Endothelial cell of umbilical vein (primary cell): ENCODE data around the gene TERT. TPM values are rescaled to one million over a fixed set of nuclear protein-coding genes. Genes with fewer than 3 reads are reported as not detected.

ENCODE experiments used
- BruUV-seq: library from RNA; stranded (reverse); fragments of 400-500 nt; replicated peaks from 2 replicates; lab custom pipeline; 2021; lab: Mats Ljungman, UMichigan
- CTCF ChIA-PET: fragments of 300-600, 350-600 bp; sonication (Branson Sonifier 250); formaldehyde crosslinking; loops from one replicate; lab custom pipeline; 2021; ENCODE audit warnings: antibody characterized with exemption, inconsistent platforms; lab: Charles Lee
- POLR2A ChIA-PET: fragments of 300-600, 350-600 bp; sonication (Branson Sonifier 250); formaldehyde crosslinking; loops from one replicate; lab custom pipeline; 2021; ENCODE audit warnings: antibody characterized with exemption, inconsistent platforms; lab: Charles Lee
- DNase-seq: peaks from one replicate; pipeline ENCODE4 v3.0.0-alpha.2; 2011; ENCODE audit warnings: low read depth, low spot score
- FAIRE-seq: peaks from 2 replicates; lab custom pipeline; 2011; peaks lifted over from hg19 to GRCh38; lab: Jason Lieb, UNC
- H2AFZ ChIP-seq: 2 replicates; pipeline ENCODE4 v1.6.0; 2012; ENCODE audit warnings: low read depth, low read length, control low read depth, inconsistent platforms
- H3K27ac ChIP-seq: 2 replicates; pipeline ENCODE4 v1.5.1; 2011; ENCODE audit warnings: low read depth, mild to moderate bottlenecking, control low read depth, low read length, moderate library complexity; ENCODE audit not compliant: insufficient read depth
- H3K27me3 ChIP-seq, 2 experiments: 2 replicates each; pipeline versions ENCODE4 v1.6.0 to v1.6.1; 2011; ENCODE audit warnings: low read length in 2 of 2, mixed read lengths in 1 of 2; ENCODE audit not compliant: control insufficient read depth in 2 of 2, insufficient read depth in 2 of 2
- H3K36me3 ChIP-seq, 2 experiments: 2 replicates in 1 of 2; 3 replicates in 1 of 2; pipeline ENCODE4 v1.5.1; 2011; ENCODE audit warnings: low read length in 2 of 2, mild to moderate bottlenecking in 1 of 2, moderate library complexity in 1 of 2; ENCODE audit not compliant: control insufficient read depth in 2 of 2, insufficient read depth in 2 of 2; ENCODE audit errors: extremely low read depth in 1 of 2
- H3K4me1 ChIP-seq: 3 replicates; pipeline ENCODE4 v1.5.1; 2011; ENCODE audit warnings: mild to moderate bottlenecking, low read length; ENCODE audit not compliant: control insufficient read depth, insufficient read depth; ENCODE audit errors: extremely low read depth
- H3K4me2 ChIP-seq: 2 replicates; pipeline ENCODE4 v1.6.1; 2011; ENCODE audit warnings: low read length, control low read depth, mixed read lengths; ENCODE audit not compliant: insufficient read depth
- H3K4me3 ChIP-seq, 3 experiments: fragments of 200-600 bp in 1 of 3; sonication (generic), shearing (Covaris generic) in 1 of 3; replicated peaks in 1 of 3; 2 replicates each; pipeline ENCODE4 v1.5.1; 2011 to 2016; ENCODE audit warnings: control low read depth in 3 of 3, low read length in 3 of 3, mild to moderate bottlenecking in 2 of 3, inconsistent platforms in 1 of 3, low read depth in 1 of 3, moderate library complexity in 1 of 3; ENCODE audit not compliant: insufficient read depth in 1 of 3
- H3K79me2 ChIP-seq: 2 replicates; pipeline ENCODE4 v1.6.0; 2012; ENCODE audit warnings: low read length, inconsistent platforms; ENCODE audit not compliant: control insufficient read depth, insufficient read depth
- H3K9ac ChIP-seq: replicated peaks from 2 replicates; pipeline ENCODE3; 2011; ENCODE audit warnings: low read length, control low read depth; ENCODE audit not compliant: insufficient read depth; ENCODE audit errors: extremely low read depth
- H3K9me1 ChIP-seq: replicated peaks from 3 replicates; pipeline ENCODE4 v1.6.0; 2011; ENCODE audit warnings: mild to moderate bottlenecking, low read length; ENCODE audit not compliant: control insufficient read depth, insufficient read depth; ENCODE audit errors: extremely low read depth
- H3K9me3 ChIP-seq: replicated peaks from 2 replicates; pipeline ENCODE4 v1.5.1; 2012; ENCODE audit warnings: low read length, inconsistent platforms; ENCODE audit not compliant: control insufficient read depth, insufficient read depth
- H4K20me1 ChIP-seq: replicated peaks from 2 replicates; pipeline ENCODE3; 2011; ENCODE audit warnings: mild to moderate bottlenecking, low read length; ENCODE audit not compliant: control insufficient read depth, insufficient read depth; ENCODE audit errors: extremely low read depth
- CTCF ChIP-seq, 2 donors: IDR thresholded peaks; 1 replicate in 1 of 2; 2 replicates in 1 of 2; pipeline ENCODE4 v1.5.1; 2011; ENCODE audit warnings: low read length in 2 of 2, mild to moderate bottlenecking in 2 of 2, moderate library complexity in 2 of 2, control low read depth in 1 of 2, inconsistent platforms in 1 of 2, low read depth in 1 of 2; ENCODE audit not compliant: insufficient read depth in 1 of 2; ENCODE audit errors: extremely low read depth in 1 of 2
- EZH2 ChIP-seq: IDR thresholded peaks from 2 replicates; pipeline ENCODE4 v1.6.1; 2012; ENCODE audit warnings: borderline replicate concordance, low read depth, mild to moderate bottlenecking, moderate library complexity, low read length, inconsistent platforms; ENCODE audit not compliant: severe bottlenecking
- FOS ChIP-seq: IDR thresholded peaks from 2 replicates; pipeline ENCODE4 v1.6.1; 2011; ENCODE audit warnings: mild to moderate bottlenecking, low read length, moderate library complexity, borderline replicate concordance; ENCODE audit not compliant: insufficient read depth
- GATA2 ChIP-seq: IDR thresholded peaks from 2 replicates; pipeline ENCODE4 v1.7.0; 2011; ENCODE audit warnings: low read depth, mild to moderate bottlenecking, moderate library complexity, mixed read lengths, low read length; ENCODE audit not compliant: insufficient read length, insufficient read depth
- JUN ChIP-seq: IDR thresholded peaks from 2 replicates; pipeline ENCODE4 v1.6.1; 2011; ENCODE audit warnings: borderline replicate concordance, low read depth; ENCODE audit not compliant: insufficient read length, insufficient read depth
- MYC ChIP-seq: IDR thresholded peaks from one replicate; pipeline ENCODE4 v1.6.1; 2011; ENCODE audit warnings: mild to moderate bottlenecking, low read depth, low read length
- POLR2A ChIP-seq: IDR thresholded peaks from 2 replicates; pipeline ENCODE4 v1.6.1; 2012; ENCODE audit warnings: low read depth, mild to moderate bottlenecking, control low read depth, low read length
- POLR2AphosphoS5 ChIP-seq: IDR thresholded peaks from 2 replicates; pipeline ENCODE4 v1.6.1; 2012; ENCODE audit warnings: low read depth, mild to moderate bottlenecking, control low read depth, low read length, moderate library complexity; ENCODE audit not compliant: insufficient read depth
- dilution Hi-C: fragments of 300-500 bp; cut with MboI; formaldehyde crosslinking; loops from one replicate; pipeline ENCODE4 v1.15.0; 2019; ENCODE audit warnings: low sequenced_read_pairs; ENCODE audit not compliant: extremely low pct_ligation_motif_present
- intact Hi-C: fragments of 100-400 bp; cut with micrococcal nuclease; formaldehyde crosslinking; loops from one replicate; pipeline ENCODE4 v1.10.0; 2022
- polyA plus RNA-seq, 4 experiments: library from polyadenylated mRNA; depleted of rRNA in 3 of 4; stranded (reverse) in 3 of 4; unstranded in 1 of 4; fragments of >200 nt; gene quantifications; 2 replicates each; pipeline versions ENCODE4 v1.2.1 to v1.2.3, GENCODE V29; 2011 to 2012; ENCODE audit warnings: missing spikeins in 1 of 4
- total RNA-seq: library from RNA; stranded (reverse); gene quantifications from 2 replicates; pipeline ENCODE4 v1.2.3, GENCODE V29; 2021
- TF ChIP-seq, protein P1 (sequence below): IDR thresholded peaks from 2 replicates; pipeline ENCODE4 v1.6.1; 2011; ENCODE audit not compliant: insufficient read depth, insufficient read length

Gene TERT
- total and polyA plus RNA-seq, 2 donors (not counting 3 experiments of a cell fraction or from before 2014, with no cell fraction given) = 0.04 TPM; not detected in 1

- DNase-seq (no peak), FAIRE-seq (no peak)
- POLR2A ChIA-PET = no interaction called here
- no TSS peak for BruUV-seq
- no peaks in the 10 kb centered on the region for H3K4me1 ChIP-seq
- dilution Hi-C loops (no loop called here), intact Hi-C loops (no loop called here)
- no peaks in the 10 kb centered on the region for H4K20me1 ChIP-seq
- H3K9me3 ChIP-seq = no peaks in the 10 kb centered on the region
- no peaks in the 10 kb centered on the region for H3K27me3 ChIP-seq
- no peaks in the 10 kb centered on the region for H3K9me1 ChIP-seq
- no peaks in the 10 kb centered on the region for H3K79me2 ChIP-seq
- H3K36me3 ChIP-seq = no peaks in the 10 kb centered on the region
- TF ChIP-seq EZH2 (no peak), JUN (no peak), FOS (no peak), GATA2 (no peak), CTCF (IDR thresholded peaks at IDR 0.05; ENCODE audit: extremely low read depth in 1 of 2, insufficient read depth in 1 of 2, low read depth in 1 of 2, low read length in 2 of 2) (no peak), MYC (no peak), POLR2A (no peak), POLR2AphosphoS5 (no peak)
- TF ChIP-seq, protein P1, sequence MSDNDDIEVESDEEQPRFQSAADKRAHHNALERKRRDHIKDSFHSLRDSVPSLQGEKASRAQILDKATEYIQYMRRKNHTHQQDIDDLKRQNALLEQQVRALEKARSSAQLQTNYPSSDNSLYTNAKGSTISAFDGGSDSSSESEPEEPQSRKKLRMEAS = no peak
- H3K9ac ChIP-seq = no peak overlapping the region
- CTCF ChIA-PET = no interaction called here
- no peak overlapping the region for H3K4me2 ChIP-seq
- no peak overlapping the region for H3K4me3 ChIP-seq
- H3K27ac ChIP-seq = no peak overlapping the region
- H2AFZ ChIP-seq = no peak overlapping the region
Measured at GRCh38 chr5:1239505-1240251, 55.2 kb downstream of the TERT start.
